NCI-H1417 (cell line): ENCODE measurements around the gene SPAG4.

Source experiments
- DNase-seq, 3 experiments: peaks; one replicate each; lab custom pipeline; 2025; lab: John Stamatoyannopoulos, UW

SPAG4 gene

GRCh38 chr20:35621560-35621946 lies 5.9 kb downstream of the SPAG4 start:
- DNase-seq, result no peak

DNA sequence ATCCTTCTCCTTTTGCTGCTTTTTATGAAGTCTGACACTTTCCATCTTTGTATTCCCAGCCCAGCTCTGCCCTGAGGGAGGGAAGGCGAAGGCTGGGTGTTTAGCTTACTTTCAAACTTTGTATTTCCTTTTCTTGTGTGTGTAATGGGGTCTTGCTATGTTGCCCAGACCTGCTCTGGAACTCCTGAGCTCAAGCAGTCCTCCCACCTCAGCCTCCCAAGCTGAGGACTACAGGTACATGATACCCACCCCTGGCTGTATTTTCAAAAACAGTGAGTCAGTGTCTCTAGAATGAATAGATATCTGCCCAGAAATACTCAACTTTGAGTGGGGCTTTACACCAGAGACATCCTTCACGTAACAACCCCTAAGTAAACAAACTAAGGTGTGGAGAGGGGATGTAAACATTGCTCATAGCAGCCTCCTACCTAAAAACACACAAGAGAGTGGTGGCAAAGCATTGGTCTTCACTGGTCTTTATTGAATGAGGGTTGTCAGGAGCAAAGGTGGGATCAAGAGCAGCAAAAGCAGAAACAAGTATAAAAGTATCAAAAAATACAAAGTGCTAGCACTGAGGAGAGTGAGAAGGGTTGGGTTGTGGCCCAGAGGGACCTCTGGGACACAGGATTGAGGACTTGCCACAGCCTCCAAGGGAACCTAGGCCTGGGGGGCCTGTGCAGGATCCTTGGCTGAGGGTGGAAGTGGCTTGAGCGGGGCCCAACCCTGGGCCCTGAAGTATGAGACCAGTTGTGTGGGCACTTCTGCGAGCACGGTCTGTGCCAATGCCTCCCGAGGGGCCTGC lies 10.2 kb downstream of the SPAG4 start:
- DNase-seq, result no peak

- no peak for DNase-seq
Measured at GRCh38 chr20:35626386-35627001, 10.9 kb downstream of the SPAG4 start.

- DNase-seq, result no peak
Measured at GRCh38 chr20:35627121-35627520, 11.5 kb downstream of the SPAG4 start.

DNA sequence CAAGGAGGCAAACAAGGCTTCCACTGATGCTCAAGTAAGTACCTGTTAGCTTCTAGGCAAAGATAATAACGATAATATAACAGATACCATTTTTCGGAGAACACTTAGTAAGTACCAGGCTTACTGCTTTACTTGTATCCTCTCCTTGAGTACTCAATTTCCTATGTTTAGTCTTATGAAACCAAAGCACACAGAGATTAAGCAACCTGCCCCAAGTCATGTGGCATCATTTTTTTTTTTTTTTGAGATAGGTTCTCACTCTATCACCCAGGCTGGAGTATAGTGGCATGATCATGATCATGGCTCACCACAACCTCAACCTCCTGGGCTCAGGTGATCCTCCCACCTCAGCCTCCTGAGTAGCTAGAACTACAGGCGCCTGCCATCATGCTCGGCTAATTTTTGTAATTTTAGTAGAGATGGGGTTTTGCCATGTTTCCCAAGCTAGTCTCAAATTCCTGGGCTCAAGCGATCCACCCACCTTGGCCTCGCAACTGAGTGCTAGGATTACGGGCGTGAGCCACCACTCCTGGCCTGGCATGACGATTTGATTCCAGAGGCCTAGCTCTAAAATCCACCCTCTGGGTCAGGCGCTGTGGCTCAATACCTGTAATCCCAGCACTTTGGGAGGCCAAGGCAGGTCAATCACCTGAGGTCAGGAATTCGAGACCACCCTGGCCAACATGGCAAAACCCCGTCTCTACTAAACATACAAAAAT lies 14.0 kb downstream of the SPAG4 start:
- no peak for DNase-seq

DNA sequence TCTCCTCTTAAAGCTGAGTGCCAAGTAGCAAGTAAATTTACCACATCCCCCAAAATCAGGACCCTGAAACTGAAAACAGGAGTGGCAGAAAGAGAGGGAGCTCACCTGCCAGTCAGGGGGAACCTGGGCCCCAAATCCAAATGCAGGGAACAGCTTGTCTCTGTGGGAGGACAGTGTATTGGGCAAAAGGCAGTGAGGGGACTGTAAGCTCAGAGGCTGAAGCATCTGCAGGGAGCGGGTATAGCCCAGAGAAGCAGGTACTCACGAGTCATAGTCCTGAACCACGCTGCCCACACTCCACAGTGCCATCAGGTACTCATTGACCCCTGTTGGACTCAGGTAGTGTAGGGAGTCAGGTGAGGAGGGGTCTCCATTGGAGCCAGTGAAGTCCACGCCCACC lies 15.0 kb downstream of the SPAG4 start:
- no peak for DNase-seq

DNA sequence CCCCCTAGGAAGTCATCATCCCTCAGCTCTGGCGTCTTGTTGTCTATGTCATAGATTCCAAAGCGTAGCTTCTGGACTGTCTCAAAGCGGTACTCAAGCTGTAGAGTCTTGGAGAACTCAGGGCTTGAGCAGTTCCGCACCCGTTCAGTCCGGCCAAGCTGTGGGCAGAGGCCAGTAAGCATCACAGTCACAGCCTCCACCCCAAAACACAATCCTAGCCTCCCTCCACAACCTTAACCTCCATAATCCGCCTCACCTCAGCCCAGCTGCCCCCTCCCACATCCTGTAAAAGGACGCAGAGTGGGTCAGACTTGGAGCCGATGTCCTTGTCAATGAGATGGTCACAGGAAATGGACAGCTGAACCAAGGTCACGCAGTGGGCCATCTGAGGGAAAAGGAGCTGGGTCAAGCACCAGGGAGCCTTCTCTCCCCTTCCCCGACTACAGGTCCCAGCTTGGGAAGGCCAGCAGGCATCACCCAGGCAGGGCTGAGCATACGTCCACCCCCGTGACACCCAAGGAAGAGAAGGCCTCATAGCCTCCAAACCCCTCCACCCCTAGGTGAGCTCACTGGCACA lies 17.0 kb downstream of the SPAG4 start:
- no peak for DNase-seq

DNA sequence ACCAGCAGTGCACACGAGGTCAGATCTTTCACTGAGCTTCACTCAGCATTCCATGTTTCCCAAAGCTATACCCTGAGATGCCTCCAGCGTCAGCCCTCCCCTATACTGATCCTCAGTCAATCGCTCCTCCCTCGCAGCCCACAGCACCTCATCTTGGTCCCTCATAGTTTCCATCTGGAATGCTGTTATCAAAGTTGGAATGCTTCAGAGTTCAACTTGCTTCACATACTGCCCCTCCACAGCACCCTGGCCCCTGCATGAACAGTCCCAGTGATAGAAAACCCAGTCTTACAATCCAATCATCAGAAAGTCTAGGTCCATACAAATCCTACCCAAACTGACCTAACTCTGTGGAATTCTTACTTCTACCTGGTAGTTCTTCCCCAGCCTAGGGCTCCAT lies 20.0 kb downstream of the SPAG4 start:
- no peak for DNase-seq

GRCh38 chr20:35636095-35636494 lies 20.5 kb downstream of the SPAG4 start:
- no peak for DNase-seq

GRCh38 chr20:35637276-35637675 lies 21.6 kb downstream of the SPAG4 start:
- no peak for DNase-seq

- no peak for DNase-seq
Measured at GRCh38 chr20:35638751-35639150, 23.1 kb downstream of the SPAG4 start.

- DNase-seq, result no peak
Measured at GRCh38 chr20:35640724-35641123, 25.1 kb downstream of the SPAG4 start.

DNA sequence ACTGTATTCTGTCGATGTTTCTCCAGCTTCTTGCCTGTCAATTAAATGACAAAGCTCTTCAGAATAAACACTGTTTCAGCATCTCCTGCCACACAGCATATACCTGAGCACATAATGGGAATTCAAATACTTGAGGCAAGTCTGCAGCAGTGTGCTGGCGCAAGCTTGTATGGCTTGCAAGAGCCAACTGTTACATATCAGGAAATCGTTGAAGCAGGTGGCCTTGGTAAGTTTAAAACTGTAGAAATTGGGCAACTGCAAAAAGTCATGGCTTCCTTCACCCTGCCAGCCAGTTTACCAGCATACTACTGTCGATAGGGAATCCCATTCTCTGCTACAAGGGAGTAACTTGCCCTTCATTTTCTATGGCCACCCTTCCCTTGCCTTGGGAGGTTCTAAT lies 26.1 kb downstream of the SPAG4 start:
- DNase-seq, result no peak

DNA sequence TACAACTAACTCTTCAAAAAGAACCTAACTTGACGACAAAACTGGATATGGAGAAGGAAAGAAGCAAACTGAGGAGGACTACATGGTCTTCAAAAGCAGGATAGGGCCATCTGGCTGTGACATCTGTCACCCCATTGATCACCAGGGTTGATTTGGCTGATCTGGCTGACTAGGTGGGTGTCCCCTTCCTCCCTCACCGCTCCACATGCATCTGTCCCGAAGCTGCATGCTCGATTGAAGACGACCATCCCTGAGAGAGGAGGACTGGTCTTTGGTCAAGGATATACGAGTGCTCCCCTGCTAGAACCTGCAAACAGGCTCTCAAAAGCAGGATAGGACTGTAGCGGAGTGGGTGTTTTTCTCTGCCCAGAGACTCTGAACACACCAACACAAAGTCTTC lies 27.4 kb downstream of the SPAG4 start:
- no peak for DNase-seq

DNA sequence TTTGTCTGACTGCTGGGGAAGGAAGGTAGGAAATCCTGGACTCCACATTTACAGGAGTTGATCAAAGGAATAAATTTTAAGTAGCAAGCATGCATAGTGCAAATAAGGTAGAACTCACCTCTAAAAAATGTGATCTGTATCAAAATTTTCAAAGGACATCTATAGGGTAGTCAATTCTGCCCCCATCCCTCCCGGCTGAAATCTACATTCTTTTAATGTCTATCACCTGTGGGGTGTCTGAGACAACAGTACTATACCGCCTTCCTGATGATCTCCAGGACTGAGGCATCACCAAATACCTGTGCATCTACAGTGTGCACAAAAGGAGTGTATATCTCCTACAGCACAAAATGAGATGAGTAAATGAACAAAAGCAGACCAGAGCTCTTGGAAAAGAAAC lies 29.2 kb downstream of the SPAG4 start:
- no peak for DNase-seq

- no peak for DNase-seq
Measured at GRCh38 chr20:35648836-35649235, 33.2 kb downstream of the SPAG4 start.

GRCh38 chr20:35650632-35651031 lies 35.0 kb downstream of the SPAG4 start:
- no peak for DNase-seq

GRCh38 chr20:35651958-35652357 lies 36.3 kb downstream of the SPAG4 start:
- DNase-seq, result no peak

- no peak for DNase-seq
Measured at GRCh38 chr20:35652641-35653429, 37.2 kb downstream of the SPAG4 start.

DNA sequence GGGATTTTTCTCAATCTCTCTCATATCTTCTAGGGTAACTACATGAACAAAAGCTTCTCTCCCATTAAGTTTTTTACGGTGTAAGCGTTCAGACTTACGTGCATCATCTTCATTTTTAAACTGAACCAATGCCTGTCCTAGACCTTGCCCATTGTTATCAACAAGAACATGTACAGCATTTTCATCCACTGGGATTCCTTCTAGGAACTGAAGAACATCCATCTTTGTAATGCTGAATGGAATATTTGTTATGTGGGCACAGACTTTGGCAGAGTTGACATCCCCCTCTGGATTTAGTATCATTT lies 37.8 kb downstream of the SPAG4 start:
- no peak for DNase-seq

- no peak for DNase-seq
Measured at GRCh38 chr20:35653893-35654292, 38.3 kb downstream of the SPAG4 start.

DNA sequence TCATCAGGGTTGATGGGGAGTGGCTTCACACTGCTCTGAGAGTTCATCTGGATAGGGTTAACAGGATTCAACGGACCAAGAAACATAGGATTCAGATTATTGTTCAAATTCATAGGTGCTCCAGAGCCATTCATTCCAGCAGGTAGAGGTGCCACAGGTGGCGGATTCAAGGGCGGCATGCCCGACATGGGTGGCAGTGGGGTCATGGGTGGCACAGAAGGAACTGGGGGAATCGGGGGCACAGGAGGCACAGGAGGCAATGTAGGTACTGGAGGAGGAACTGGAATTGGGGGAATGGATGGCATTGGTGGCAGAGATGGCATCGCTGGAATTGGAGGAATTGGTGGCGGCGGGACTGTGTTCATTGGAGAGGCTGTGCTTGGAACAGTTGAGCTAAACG lies 38.8 kb downstream of the SPAG4 start:
- no peak for DNase-seq
